T-helper 9 cell (primary cell): Measurements from ENCODE around the gene KRT83.
"Not testable (repeated sequence)": the region's sequence is repeated elsewhere in the genome, so short reads cannot be mapped to it uniquely, and the experiment has no call there.

ENCODE experiments used
- DNase-seq: peaks from one replicate; pipeline ENCODE4 v3.0.0-alpha.2; 2020

KRT83 gene

GRCh38 chr12:52307836-52308805, 13.1 kb downstream of the KRT83 start:
- no peak for DNase-seq

- DNase-seq, result no peak
Measured at GRCh38 chr12:52306731-52307130, 14.5 kb downstream of the KRT83 start.

- DNase-seq, result no peak
Measured at GRCh38 chr12:52305921-52306705, 15.1 kb downstream of the KRT83 start.

GRCh38 chr12:52304941-52305411, 16.2 kb downstream of the KRT83 start:
- not testable (repeated sequence) for DNase-seq

- DNase-seq, result not testable (repeated sequence)
Measured at GRCh38 chr12:52302242-52302914, 18.8 kb downstream of the KRT83 start.

- not testable (repeated sequence) for DNase-seq
Measured at GRCh38 chr12:52301721-52302120, 19.5 kb downstream of the KRT83 start.

- no peak for DNase-seq
Measured at GRCh38 chr12:52300796-52301691, 20.2 kb downstream of the KRT83 start.

GRCh38 chr12:52298677-52299190, 22.5 kb downstream of the KRT83 start:
- no peak for DNase-seq

GRCh38 chr12:52296572-52297215, 24.5 kb downstream of the KRT83 start:
- DNase-seq, result no peak

GRCh38 chr12:52295663-52296062, 25.5 kb downstream of the KRT83 start:
- no peak for DNase-seq

- DNase-seq, result no peak
Measured at GRCh38 chr12:52294803-52295202, 26.4 kb downstream of the KRT83 start.

- DNase-seq, result no peak
Measured at GRCh38 chr12:52293926-52294325, 27.3 kb downstream of the KRT83 start.

- DNase-seq, result no peak
Measured at GRCh38 chr12:52291267-52291935, 29.8 kb downstream of the KRT83 start, which contains the start of gene KRT81. TSS of gene KRT81 (minus strand) at chr12:52291534. CDS start at chr12:52291465, 69 bp downstream.

GRCh38 chr12:52290483-52291134, 30.6 kb downstream of the KRT83 start:
- DNase-seq, result not testable (repeated sequence)

- not testable (repeated sequence) for DNase-seq
Measured at GRCh38 chr12:52287816-52288805, 33.1 kb downstream of the KRT83 start.

- not testable (repeated sequence) for DNase-seq
Measured at GRCh38 chr12:52286857-52287785, 34.1 kb downstream of the KRT83 start.

- no peak for DNase-seq
Measured at GRCh38 chr12:52285851-52286530, 35.2 kb downstream of the KRT83 start.
